ENCODE data around the gene CSTF1. TPM values are rescaled to one million over a fixed set of nuclear protein-coding genes. Genes with fewer than 3 reads are reported as not detected.

Gene CSTF1
- total RNA-seq: 10 to 100 TPM; 35.1 to 40.2 TPM

- intact Hi-C loops (cut with DNase I): loop anchor here (1.0 to 2.0 kb wide), 2 partner anchors 34 to 76 kb away; partner anchors contain the start of genes FAM210B and RTF2
- Histone ChIP-seq H3K36me3 (peaks cover 0 to 2% of the 10 kb centered on the region in 2 donors), H3K27ac (peak within 1 kb of the TSS; percentile 83 to 91), H3K4me1 (replicated peaks) (no peaks in the 10 kb centered on the region), H3K27me3 (replicated peaks; ENCODE audit: insufficient read depth) (no peaks in the 10 kb centered on the region), H3K9me3 (no peaks in the 10 kb centered on the region), H3K4me3 (peak within 1 kb of the TSS; percentile 49 to 81)
- WGBS: under 1% methylated on average over 53 of the region's 53 CpGs
- peak; percentile 51 for TF ChIP-seq POLR2A (IDR thresholded peaks at IDR 0.05)
- peak in 1 of 4 experiments; percentile 8 for TF ChIP-seq CTCF (IDR thresholded peaks at IDR 0.05)
- peak; percentile 98 for TF ChIP-seq POLR2AphosphoS5 (IDR thresholded peaks at IDR 0.05)
- DNase-seq (ENCODE audit: low spot score): peak; percentile 99
Measured at GRCh38 chr20:56392132-56392880, at the start of gene CSTF1, which contains the start of gene AURKA. CSTF1 (plus strand) TSS chr20:56392645; CDS start chr20:56395553, 2,908 bp downstream. AURKA (minus strand) TSS chr20:56392215; CDS start chr20:56388197, 4,018 bp downstream.

- TF ChIP-seq CTCF (IDR thresholded peaks at IDR 0.05) (no peak), POLR2AphosphoS5 (IDR thresholded peaks at IDR 0.05) (no peak), POLR2A (IDR thresholded peaks at IDR 0.05) (no peak)
- H3K27me3 ChIP-seq (replicated peaks; ENCODE audit: insufficient read depth): no peaks in the 10 kb centered on the region
Measured at GRCh38 chr20:56342783-56343182, 49.7 kb upstream of the CSTF1 start.

GRCh38 chr20:56343861-56344381 is 48.5 kb upstream of the CSTF1 start:
- H3K27me3 ChIP-seq (replicated peaks; ENCODE audit: insufficient read depth): no peaks in the 10 kb centered on the region
- DNase-seq (ENCODE audit: low spot score): peak; percentile 39
- intact Hi-C loops (cut with DNase I): no loop called here
- WGBS: 3% methylated on average over 30 of the region's 41 CpGs
- no peak overlapping the region for H3K27ac ChIP-seq
- no peaks in the 10 kb centered on the region for H3K36me3 ChIP-seq
- peaks cover 5% of the 10 kb centered on the region for H3K4me1 ChIP-seq (replicated peaks)
- TF ChIP-seq CTCF (IDR thresholded peaks at IDR 0.05): peak; percentile 37 to 75 (median 60)
- peak; percentile 7 for TF ChIP-seq POLR2AphosphoS5 (IDR thresholded peaks at IDR 0.05)
- no peak for TF ChIP-seq POLR2A (IDR thresholded peaks at IDR 0.05)
- no peaks in the 10 kb centered on the region for H3K9me3 ChIP-seq
- peak overlapping the region; percentile 10 to 15 for H3K4me3 ChIP-seq

More at GRCh38 chr20:56342783-56343182, 49.7 kb upstream of the CSTF1 start:
- no peaks in the 10 kb centered on the region for H3K36me3 ChIP-seq
- 74% methylated on average over 3 of the region's 3 CpGs for WGBS
- H3K9me3 ChIP-seq: no peaks in the 10 kb centered on the region
- no peak overlapping the region for H3K27ac ChIP-seq
- H3K4me1 ChIP-seq (replicated peaks): no peaks in the 10 kb centered on the region
- intact Hi-C loops (cut with DNase I): no loop called here
- no peak for DNase-seq (ENCODE audit: low spot score)
- H3K4me3 ChIP-seq: no peak overlapping the region

GRCh38 chr20:56345911-56346310 is 46.5 kb upstream of the CSTF1 start:
- WGBS: 95% methylated on average over 8 of the region's 8 CpGs
- DNase-seq (ENCODE audit: low spot score): no peak
- Histone ChIP-seq H3K27ac (no peak overlapping the region), H3K4me3 (no peak overlapping the region), H3K4me1 (replicated peaks) (peaks cover 5% of the 10 kb centered on the region), H3K36me3 (no peaks in the 10 kb centered on the region), H3K9me3 (no peaks in the 10 kb centered on the region), H3K27me3 (replicated peaks; ENCODE audit: insufficient read depth) (no peaks in the 10 kb centered on the region)
- TF ChIP-seq POLR2A (IDR thresholded peaks at IDR 0.05) (no peak), CTCF (IDR thresholded peaks at IDR 0.05) (no peak), POLR2AphosphoS5 (IDR thresholded peaks at IDR 0.05) (no peak)
- intact Hi-C loops (cut with DNase I): no loop called here

Data from prostate gland (tissue), 2 donors.